DMS153 treated with DMSO at 0.1 percent for 48 hours (cell line): ENCODE data around the gene KCNH5.
"Not testable (repeated sequence)": the region's sequence is repeated elsewhere in the genome, so short reads cannot be mapped to it uniquely, and the experiment has no call there.

Source experiments
- DNase-seq: peaks from one replicate; lab custom pipeline; 2025; ENCODE audit not compliant: unreplicated experiment; lab: John Stamatoyannopoulos, UW

The KCNH5 gene

DNA sequence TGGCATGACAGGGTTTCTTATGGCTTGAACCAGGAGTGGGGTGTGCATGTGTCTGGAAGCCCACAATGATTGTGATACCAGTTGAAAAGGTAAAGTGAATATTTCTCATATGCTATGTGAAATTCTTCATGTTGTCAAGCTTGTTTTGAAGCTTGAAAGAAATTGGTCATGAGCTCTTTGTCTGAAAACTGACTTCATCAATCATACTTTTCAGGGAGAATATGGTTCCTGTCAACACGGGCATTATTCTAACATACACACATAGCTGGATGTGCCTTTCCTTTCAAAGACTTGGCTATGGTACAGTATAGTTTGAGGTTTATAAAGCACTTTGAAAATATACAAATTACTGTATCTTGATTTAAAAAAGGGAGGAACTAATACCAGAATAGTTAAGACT, 158.8 kb downstream of the KCNH5 start:
- DNase-seq = no peak

DNA sequence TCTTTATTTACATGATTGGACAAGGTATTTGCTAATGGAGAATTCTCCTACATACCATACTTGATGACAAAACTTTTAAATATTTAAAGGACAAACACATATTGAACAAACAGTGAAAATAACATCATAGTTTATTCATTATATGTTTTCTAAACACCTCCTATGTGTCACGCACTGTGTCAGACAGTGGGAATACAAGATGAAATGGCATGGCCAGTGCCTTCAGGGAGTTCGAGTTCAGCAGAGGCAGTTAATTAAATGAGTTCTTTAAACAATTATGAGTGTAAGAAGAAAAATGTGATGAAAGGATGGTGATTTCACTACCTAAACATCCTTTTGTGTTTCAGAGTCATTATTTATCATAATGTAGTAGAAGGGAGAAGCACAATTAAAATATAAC, 159.8 kb downstream of the KCNH5 start:
- no peak for DNase-seq

DNA sequence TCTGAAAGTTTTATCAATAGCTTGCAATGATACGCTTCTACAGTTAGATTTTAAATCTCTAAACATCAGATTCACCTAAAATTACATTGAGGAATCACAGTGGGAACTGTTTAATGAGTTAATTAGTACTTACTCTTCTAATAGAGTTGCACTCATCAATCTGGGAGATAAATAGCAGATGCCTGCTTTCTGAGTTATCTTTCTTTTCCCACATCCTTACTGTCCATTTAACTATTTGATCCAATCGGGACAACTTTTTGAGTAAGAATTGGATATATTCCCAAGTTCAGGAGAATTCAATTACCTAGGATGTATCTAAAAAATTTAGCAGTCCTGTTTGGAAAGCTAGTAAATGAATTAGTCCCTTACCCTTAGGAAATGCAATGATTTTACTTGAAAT, 162.3 kb downstream of the KCNH5 start:
- no peak for DNase-seq

DNA sequence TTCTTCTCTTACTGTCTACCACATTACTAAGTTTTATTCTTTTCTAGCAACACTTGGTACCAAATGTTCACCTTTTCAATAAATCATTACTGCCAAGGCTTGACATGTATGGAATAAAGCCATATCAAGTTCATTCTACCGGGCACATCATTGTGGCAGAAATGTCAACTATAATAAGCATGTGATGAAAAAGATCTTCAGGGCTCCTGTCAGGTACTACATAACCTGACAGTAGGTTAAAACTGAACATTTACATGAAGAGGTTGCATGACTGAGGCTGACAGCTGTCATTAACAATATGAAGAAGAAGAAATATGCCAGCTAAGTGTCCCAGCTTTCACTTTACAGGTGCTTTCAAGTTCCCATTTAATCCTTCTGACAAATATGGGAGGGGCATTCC, 178.9 kb downstream of the KCNH5 start:
- DNase-seq = no peak

DNA sequence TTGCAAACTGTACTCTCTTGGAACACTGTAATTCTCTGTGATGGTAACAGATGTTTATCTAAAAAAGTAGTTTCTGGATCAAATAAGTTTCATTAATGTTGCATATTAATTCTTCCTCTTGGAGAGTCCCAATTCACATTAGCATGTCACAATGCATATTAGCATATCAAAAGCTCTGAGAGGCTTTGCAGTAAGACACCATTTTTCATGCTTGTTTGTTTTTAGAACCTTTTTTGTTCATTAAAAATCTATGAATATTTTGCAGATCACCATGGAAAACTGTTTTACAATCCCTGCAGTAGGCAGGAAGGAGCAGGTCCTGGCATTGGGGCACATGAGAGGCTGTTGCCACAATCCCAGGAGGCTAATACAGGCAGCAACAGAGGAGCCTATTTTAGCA, 180.7 kb downstream of the KCNH5 start:
- no peak for DNase-seq

DNA sequence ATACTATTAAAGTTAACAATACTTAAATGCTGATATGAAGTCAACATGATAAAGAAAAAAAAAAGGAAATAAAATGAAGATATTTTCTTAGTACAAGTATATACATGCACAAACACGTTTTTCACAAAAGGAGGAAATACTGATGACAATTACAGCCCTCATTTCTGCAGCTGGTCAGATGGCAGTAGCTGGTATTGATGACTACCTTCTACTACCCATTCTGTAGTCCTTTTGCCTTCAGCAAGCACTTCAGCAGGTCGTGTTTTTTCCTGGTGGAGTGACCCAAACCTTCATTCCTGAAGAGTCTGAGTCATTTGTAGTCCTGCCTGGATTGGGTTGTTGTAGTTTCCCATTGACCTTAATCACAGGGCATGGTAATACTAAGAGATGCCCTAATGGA, 187.2 kb downstream of the KCNH5 start:
- DNase-seq = not testable (repeated sequence)

DNA sequence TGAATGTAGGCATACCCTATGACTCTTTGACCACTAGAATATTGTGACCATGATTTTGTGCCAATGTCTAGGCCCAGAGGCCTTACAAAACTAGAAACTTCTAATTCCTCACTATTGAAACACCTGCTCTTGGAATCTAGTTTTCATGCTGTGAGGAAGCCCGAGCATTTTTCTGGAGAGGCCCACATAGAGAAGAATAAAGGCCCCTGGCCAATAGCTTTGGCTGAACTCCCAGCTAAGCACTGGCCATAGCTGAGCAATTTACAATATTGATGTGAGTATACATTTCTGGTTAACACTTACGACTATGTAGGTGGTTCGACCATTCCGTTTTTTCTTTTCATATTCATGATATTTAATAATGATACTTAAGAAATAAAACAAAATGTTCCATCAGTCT, 190.3 kb downstream of the KCNH5 start:
- DNase-seq = no peak

DNA sequence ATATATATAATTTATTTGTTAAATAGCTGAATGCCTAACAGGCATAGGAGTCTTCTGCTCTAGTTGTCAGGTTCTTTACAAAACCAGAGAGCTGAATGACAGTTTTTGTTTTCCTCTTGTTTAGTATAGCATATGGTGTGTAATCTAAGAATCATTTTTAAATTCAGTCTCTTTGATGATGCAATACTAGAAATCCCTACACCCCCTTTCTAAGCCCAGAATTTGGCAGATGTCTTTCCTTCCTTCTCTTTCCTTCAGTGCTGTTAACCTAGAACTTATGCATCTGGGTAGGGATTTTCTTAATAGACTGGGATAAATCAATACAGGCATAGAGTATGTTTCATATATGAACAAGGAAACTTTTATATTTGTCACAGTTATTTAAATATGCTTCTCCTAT, 198.1 kb downstream of the KCNH5 start:
- no peak for DNase-seq

DNA sequence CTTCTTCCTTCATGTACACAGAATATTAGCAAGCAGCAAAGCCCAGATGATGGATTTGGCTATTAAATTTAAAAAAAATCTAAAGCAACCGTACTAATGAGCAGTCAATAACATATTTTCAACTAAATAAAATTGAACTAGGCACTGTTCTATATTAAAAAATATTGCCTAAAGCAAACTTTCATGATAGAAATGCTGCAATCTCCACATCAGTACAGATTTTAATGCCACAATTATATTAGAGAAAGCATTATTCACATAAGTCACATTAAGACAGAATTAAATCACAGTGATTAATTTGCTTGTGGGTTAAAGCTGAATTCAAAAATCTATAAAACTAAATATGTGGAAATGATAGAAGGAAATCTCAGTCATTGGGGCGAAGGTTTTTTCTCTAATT, 200.7 kb downstream of the KCNH5 start:
- DNase-seq = no peak

DNA sequence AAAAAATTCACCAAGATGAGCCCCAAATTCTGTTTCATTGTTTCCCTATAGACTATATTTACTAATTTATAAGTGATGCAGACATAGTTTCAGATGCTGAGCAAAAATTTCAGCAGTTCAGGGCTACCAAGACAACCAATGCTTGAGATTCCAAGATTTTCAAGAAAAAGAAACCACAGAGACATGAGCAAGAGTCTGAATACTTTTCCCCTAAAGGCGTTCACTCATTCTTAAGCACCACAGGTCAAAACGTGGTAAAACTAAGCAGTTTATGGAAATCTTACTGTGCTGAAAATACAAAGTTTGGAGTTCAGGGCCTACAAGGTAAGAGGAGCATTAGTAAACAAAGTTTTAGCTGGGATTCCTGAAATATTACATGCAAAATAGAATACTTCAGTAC, 221.2 kb downstream of the KCNH5 start:
- no peak for DNase-seq

DNA sequence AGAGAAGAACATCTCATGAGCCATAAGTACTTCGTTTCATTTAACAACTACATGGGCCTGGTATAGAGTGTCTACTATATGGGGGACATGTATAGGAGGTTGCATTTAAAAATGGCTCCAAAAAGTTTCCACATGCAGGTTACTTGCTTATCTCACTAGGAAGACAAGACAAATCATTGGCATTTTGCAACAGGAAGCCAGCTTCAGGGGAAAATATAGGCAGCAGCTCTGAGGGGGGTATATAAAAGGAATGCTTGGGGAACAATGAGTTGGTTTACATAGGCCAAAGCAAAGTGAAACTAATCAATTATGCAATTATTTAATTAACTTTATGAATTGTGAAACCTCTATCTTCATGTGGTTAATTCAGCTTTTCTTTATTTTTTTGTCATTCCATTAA, 225.3 kb downstream of the KCNH5 start:
- no peak for DNase-seq

DNA sequence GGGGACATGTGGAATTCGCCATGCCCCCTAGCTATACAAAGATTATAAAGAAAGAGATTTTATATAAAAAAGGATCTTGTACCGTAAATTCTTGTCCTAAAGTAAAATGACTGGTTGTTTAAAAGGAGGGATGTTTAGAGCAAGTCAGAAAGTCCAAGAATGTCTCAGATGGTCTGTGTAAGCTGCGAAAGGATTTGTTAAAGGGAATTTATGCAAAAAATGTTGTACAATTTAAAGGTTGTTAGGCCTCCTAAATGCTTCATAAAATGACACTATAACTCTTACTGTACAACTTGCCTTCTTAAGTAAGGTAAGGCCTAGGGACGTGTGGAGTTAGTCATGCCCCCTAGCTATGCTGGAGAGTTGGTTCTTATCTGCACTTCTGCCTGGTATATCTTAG, 237.6 kb downstream of the KCNH5 start:
- no peak for DNase-seq

DNA sequence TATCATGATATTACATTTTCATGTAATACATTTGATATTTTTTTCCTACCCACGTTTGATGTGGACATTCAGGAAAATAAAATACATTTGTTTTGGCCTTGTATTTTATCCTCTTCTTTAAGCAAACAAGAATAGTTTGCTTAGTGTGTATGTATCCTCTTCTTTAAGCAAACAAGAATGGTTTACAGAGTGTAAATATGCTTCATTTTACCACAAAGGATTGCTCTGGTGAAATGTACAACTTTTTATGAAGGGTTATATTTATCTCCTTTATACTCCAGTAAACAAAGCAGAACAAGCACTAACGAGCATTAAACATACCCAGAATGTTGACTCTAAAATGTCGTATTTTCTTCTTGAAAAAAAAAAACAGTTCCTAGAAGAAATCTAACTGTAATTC, 244.7 kb downstream of the KCNH5 start:
- DNase-seq = no peak

DNA sequence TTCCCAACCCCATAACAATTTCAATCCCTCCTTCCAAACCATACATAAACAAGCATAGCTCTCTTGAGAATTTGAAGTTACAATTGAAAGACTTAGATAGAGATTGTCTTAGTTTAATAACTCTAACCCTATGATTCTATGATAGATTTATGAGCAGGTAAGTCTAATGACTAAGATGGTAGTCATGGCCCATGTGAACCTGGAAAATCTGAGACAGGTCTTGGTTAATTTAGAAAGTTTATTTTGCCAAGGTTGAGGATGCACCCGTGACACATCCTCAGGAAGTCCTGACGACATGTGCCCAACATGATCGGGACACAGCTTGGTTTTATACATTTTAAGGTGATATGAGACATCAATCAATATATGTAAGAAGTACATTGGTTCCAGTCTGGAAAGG, 248.8 kb downstream of the KCNH5 start:
- DNase-seq = no peak

DNA sequence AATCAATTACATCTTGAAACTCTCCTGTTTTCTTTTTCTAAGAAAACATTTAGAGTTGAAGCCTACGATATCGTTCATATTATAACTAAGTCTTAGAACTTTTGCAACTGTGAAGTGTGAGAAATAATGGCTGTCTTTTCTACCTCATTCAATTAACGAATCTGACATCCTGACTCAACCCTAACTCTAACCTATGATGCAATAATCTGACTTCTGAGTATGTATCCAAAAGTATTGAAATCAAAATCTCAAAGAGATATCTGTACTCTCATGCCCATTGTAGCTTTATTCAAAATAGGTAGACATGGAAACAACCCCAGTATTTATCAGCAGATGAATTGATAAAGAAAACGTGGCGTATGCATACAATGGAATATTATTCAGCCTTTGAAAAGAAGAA, 252.7 kb downstream of the KCNH5 start:
- no peak for DNase-seq

DNA sequence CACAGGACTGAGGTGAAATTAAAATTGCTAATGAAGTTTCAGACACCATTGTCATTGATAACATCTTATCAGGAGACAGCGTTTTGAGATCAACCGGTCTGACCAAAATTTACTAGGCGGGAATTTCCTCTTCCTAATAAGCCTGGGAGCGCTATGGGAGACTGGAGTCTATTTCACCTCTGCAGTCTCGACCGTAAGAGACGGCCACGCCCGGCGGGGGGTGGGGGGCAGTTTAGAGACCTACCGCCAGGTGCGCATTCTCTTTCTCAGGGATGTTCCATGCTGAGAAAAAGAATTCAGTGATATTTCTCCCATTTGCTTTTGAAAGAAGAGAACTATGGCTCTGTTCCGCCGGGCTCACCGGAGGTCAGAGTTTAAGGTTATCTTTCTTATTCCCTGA, 263.9 kb downstream of the KCNH5 start:
- DNase-seq = not testable (repeated sequence)

DNA sequence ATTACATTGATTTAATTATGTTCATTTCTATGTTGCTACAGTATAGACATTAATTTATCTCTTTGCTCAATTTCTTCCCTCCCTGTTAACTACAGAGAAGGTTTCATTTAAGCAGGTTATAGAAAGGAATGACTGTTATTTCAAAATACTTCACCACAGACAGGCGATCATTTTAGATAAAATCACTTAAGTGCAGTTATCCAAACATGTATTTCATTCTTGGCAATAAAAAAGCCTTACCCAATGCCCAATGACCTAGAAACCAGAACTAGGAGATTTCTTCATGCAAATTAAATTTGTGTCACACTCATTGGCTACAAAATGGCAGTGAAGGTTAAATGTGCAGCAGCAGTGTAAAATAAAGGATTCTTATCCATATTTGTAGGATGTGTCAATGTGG, 266.4 kb downstream of the KCNH5 start:
- no peak for DNase-seq

DNA sequence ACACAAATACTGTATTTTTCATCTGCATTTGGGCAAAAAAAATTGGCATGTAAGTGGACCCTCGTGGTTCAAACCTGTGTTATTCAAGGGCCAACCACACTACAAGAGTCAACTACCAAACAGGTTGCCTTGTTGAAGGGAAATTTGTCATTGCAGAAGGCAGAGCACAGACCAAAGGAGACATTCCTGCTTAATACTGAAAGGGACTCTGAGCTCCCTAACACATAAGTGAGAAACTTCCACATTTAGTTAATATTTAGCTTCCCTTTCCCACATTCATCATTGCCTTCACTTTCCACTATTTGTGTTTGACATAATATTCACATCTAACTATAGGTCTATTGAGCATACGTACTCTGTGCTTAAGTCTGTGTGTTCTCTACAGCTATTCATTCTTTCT, 266.9 kb downstream of the KCNH5 start:
- DNase-seq = no peak

DNA sequence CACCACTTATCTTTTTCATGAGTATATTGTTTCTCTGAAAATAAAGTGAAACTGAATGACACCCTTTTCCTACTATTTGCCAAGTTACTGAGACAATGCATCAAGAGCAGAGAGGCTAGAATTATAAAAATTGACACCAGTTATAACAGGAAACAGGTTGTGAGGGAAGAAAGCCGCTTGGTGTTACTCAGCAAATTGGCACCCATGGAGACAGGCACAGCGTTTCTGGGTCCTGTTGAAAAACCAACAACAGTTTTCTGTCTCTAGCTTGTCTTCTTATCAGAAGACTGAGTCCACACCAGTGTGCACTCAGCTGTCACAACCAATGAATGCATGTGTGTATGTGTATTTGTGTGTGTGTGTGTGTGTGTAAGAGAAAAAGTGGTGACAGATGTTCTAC, 267.7 kb downstream of the KCNH5 start:
- DNase-seq = no peak

DNA sequence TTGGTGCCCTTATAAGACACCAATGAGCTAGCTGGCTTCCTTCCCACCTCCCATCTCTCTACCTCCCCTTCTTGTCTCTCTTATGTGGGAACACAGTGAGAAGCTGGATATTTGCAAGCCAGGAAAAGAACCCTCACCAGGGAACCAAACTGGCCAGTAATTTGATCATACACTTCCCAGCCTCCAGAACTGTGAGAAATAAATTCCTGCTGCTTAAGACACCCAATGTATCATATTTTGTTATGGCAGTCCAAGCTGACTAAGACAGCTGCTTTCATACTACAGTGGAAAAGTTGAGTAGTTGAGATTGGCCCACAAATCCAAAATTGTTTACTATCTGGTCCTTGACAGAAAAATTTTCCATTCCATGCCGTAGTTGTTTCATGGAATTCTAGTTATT, 269.0 kb downstream of the KCNH5 start:
- no peak for DNase-seq

DNA sequence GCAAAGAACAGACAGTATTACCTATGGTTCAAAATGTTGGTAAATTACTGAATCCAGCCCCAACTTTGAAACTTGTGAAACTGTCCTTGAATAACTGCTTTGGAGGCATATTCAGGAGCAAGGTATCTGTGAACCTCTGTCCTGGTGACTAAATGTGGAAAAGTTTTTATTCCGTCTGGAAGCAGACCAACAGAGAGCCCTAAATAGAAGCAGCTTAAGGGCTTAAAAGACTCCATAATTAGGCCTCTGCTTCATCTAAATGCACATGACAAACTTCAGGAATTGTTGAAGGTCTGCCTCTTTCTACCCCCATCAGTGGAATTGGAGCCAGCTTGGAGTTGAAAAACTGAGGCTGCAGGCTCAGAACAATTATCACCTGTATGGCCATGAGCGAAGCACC, 276.5 kb downstream of the KCNH5 start:
- no peak for DNase-seq

DNA sequence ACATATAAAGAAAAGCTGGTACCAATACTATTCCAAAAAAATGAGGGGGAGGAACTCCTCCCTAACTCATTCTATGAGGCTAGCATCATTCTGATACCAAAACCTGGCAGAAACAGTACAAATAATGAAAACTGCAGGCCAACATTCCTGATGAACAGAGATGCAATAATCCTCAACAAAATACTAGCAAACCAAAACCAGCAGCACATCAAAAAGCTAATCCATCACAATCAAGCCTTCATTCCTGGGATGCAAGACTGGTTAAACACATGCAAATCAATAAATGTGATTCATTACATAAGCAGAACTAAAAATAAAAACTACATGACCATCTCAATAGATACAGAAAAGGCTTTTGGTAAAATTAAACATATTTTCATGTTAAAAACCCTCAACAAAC, 281.3 kb downstream of the KCNH5 start:
- DNase-seq = no peak

DNA sequence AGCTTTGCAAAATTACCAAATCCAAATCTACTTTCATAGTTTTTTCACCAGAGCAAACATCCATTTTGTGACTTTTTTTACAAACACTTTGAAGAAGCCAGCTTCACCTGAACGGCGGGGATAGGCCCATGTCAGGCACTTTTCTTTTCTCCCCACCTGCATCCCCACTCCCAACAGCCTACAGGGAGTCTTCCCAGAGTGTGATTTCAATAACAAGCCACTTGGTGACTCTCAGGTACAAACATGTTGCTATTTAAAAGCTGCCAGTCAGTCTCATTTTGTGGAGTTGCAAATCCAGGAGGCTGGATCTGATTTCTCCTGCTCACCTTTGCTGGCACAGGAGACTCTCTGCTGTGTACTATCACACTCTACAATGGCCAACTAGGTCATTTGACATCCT, 285.5 kb downstream of the KCNH5 start:
- no peak for DNase-seq

DNA sequence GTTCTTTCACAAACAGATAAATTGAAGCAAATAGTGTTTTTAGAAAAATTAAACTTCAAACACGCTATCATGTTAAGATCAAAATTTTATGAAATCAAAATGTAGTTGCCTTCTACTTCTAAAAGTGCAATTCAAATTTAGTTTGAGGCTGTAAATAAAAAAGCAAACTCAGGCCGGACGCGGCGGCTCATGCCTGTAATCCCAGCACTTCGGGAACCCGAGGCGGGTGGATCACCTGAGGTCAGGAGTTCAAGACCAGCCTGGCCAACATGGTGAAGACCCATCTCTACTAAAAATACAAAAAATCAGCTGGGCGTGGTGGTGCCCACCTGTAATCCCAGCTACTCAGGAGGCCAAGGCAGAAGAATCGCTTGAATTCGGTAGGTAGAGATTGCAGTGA, 298.4 kb downstream of the KCNH5 start:
- DNase-seq = not testable (repeated sequence)
